Measurements from ENCODE around the gene DRAXIN.

GRCh38 chr1:11645270-11645669, 46.2 kb upstream of the DRAXIN start:
- TF ChIP-seq MAX (IDR thresholded peaks at IDR 0.05; ENCODE audit: low read depth) (no peak), GATA2 (CRISPR knock-in tag; IDR thresholded peaks at IDR 0.05) (no peak), CTCF (IDR thresholded peaks at IDR 0.05) (no peak)

All from SK-N-SH (cell line).